NCI-H345 (cell line): ENCODE results near the gene SSR1.
"Not testable (repeated sequence)": the region's sequence is repeated elsewhere in the genome, so short reads cannot be mapped to it uniquely, and the experiment has no call there.

Experiments used
- DNase-seq: peaks from one replicate; lab custom pipeline; 2025; lab: John Stamatoyannopoulos, UW

Gene SSR1

GRCh38 chr6:7317538-7317937 is 4.5 kb upstream of the SSR1 start:
- no peak for DNase-seq

GRCh38 chr6:7316658-7317533 is 3.9 kb upstream of the SSR1 start:
- DNase-seq, result no peak

GRCh38 chr6:7315948-7316365 is 3.0 kb upstream of the SSR1 start:
- no peak for DNase-seq

GRCh38 chr6:7315087-7315947 is 2.3 kb upstream of the SSR1 start:
- DNase-seq, result not testable (repeated sequence)

GRCh38 chr6:7314414-7314813 is 1.4 kb upstream of the SSR1 start:
- DNase-seq, result no peak

- no peak for DNase-seq
Observed at GRCh38 chr6:7313505-7314165, 636 bp upstream of the SSR1 start.

GRCh38 chr6:7311917-7312615 is 933 bp downstream of the SSR1 start:
- DNase-seq, result no peak

GRCh38 chr6:7311176-7311575 is 1.8 kb downstream of the SSR1 start:
- no peak for DNase-seq

GRCh38 chr6:7309050-7309449 is 3.9 kb downstream of the SSR1 start:
- DNase-seq, result no peak

- DNase-seq, result no peak
Observed at GRCh38 chr6:7307533-7307932, 5.5 kb downstream of the SSR1 start.

- no peak for DNase-seq
Observed at GRCh38 chr6:7304821-7305220, 8.2 kb downstream of the SSR1 start.

- DNase-seq, result no peak
Observed at GRCh38 chr6:7301702-7302101, 11.3 kb downstream of the SSR1 start.

GRCh38 chr6:7300926-7301325 is 12.1 kb downstream of the SSR1 start:
- no peak for DNase-seq

- no peak for DNase-seq
Observed at GRCh38 chr6:7298113-7298512, 14.9 kb downstream of the SSR1 start.

- DNase-seq, result no peak
Observed at GRCh38 chr6:7296602-7297001, 16.4 kb downstream of the SSR1 start.

GRCh38 chr6:7295916-7296315 is 17.1 kb downstream of the SSR1 start:
- no peak for DNase-seq

GRCh38 chr6:7292596-7293255 is 20.3 kb downstream of the SSR1 start:
- no peak for DNase-seq

GRCh38 chr6:7290079-7290478 is 22.9 kb downstream of the SSR1 start:
- no peak for DNase-seq

GRCh38 chr6:7285416-7285815 is 27.6 kb downstream of the SSR1 start:
- DNase-seq, result no peak

- DNase-seq, result no peak
Observed at GRCh38 chr6:7283676-7284075, 29.3 kb downstream of the SSR1 start.
